Muscle layer of colon (tissue), 2 donors: Measurements from ENCODE around the gene MORF4L1.

Experiments used
- H3K27ac ChIP-seq: one replicate; pipeline ENCODE4 v1.7.0; 2013; ENCODE audit warnings: low read depth, mild to moderate bottlenecking, low read length, moderate library complexity
- H3K27me3 ChIP-seq, 2 donors: one replicate each; pipeline ENCODE4 v1.7.0; 2013; ENCODE audit warnings: low read length in 2 of 2, mild to moderate bottlenecking in 2 of 2; ENCODE audit not compliant: insufficient read depth in 2 of 2, control insufficient read depth in 1 of 2
- H3K36me3 ChIP-seq: one replicate; pipeline ENCODE4 v1.7.0; 2013; ENCODE audit warnings: mild to moderate bottlenecking, low read length; ENCODE audit not compliant: insufficient read depth
- H3K4me1 ChIP-seq: one replicate; pipeline ENCODE4 v1.7.0; 2013; ENCODE audit warnings: mild to moderate bottlenecking, low read length; ENCODE audit not compliant: insufficient read depth
- H3K4me3 ChIP-seq, 2 donors: one replicate each; pipeline ENCODE4 v1.7.0; 2013; ENCODE audit warnings: low read length in 2 of 2, low read depth in 1 of 2, mild to moderate bottlenecking in 1 of 2, moderate library complexity in 1 of 2
- H3K9ac ChIP-seq: one replicate; pipeline ENCODE4 v1.7.0; 2013; ENCODE audit warnings: low read length
- H3K9me3 ChIP-seq: one replicate; pipeline ENCODE4 v1.7.0; 2013; ENCODE audit warnings: mild to moderate bottlenecking, low read length
- donor health status: abdominal sarcoma.
- donor health status: Adenocarcinoma of cecum.

The MORF4L1 gene

GRCh38 chr15:78929536-78930264 is 57.0 kb downstream of the MORF4L1 start:
- no peaks in the 10 kb centered on the region for H3K27me3 ChIP-seq
- no peak overlapping the region for H3K27ac ChIP-seq
- no peak overlapping the region for H3K4me3 ChIP-seq
- H3K9ac ChIP-seq: no peak overlapping the region
- no peaks in the 10 kb centered on the region for H3K9me3 ChIP-seq
- peaks cover 18% of the 10 kb centered on the region for H3K36me3 ChIP-seq
- H3K4me1 ChIP-seq: peaks cover 24% of the 10 kb centered on the region

- Histone ChIP-seq H3K4me3 (no peak overlapping the region), H3K9me3 (no peaks in the 10 kb centered on the region), H3K4me1 (peaks cover 24% of the 10 kb centered on the region), H3K36me3 (peaks cover 11% of the 10 kb centered on the region), H3K9ac (no peak overlapping the region), H3K27me3 (no peaks in the 10 kb centered on the region), H3K27ac (no peak overlapping the region)
Measured at GRCh38 chr15:78930577-78931388, 58.1 kb downstream of the MORF4L1 start.

- no peaks in the 10 kb centered on the region for H3K9me3 ChIP-seq
- H3K4me3 ChIP-seq: no peak overlapping the region
- H3K4me1 ChIP-seq: peaks cover 24% of the 10 kb centered on the region
- H3K27ac ChIP-seq: no peak overlapping the region
- H3K9ac ChIP-seq: no peak overlapping the region
- peaks cover 11% of the 10 kb centered on the region for H3K36me3 ChIP-seq
- H3K27me3 ChIP-seq: no peaks in the 10 kb centered on the region
Measured at GRCh38 chr15:78931439-78932257, 59.0 kb downstream of the MORF4L1 start.

GRCh38 chr15:78932258-78932808 is 59.6 kb downstream of the MORF4L1 start:
- Histone ChIP-seq H3K9ac (no peak overlapping the region), H3K9me3 (no peaks in the 10 kb centered on the region), H3K36me3 (peaks cover 6% of the 10 kb centered on the region), H3K4me3 (no peak overlapping the region), H3K27me3 (no peaks in the 10 kb centered on the region), H3K4me1 (peaks cover 24% of the 10 kb centered on the region), H3K27ac (no peak overlapping the region)

GRCh38 chr15:78933187-78933822 is 60.6 kb downstream of the MORF4L1 start:
- Histone ChIP-seq H3K4me3 (no peak overlapping the region), H3K9me3 (no peaks in the 10 kb centered on the region), H3K27ac (no peak overlapping the region)

GRCh38 chr15:78933823-78934654 is 61.3 kb downstream of the MORF4L1 start:
- H3K4me1 ChIP-seq: peaks cover 24% of the 10 kb centered on the region
- H3K27me3 ChIP-seq: no peaks in the 10 kb centered on the region
- no peaks in the 10 kb centered on the region for H3K9me3 ChIP-seq
- no peaks in the 10 kb centered on the region for H3K36me3 ChIP-seq
- H3K4me3 ChIP-seq: no peak overlapping the region
- peak overlapping the region; percentile 3 for H3K27ac ChIP-seq
- no peak overlapping the region for H3K9ac ChIP-seq

More at GRCh38 chr15:78933187-78933822, 60.6 kb downstream of the MORF4L1 start:
- no peak overlapping the region for H3K9ac ChIP-seq
- H3K27me3 ChIP-seq: no peaks in the 10 kb centered on the region
- peaks cover 24% of the 10 kb centered on the region for H3K4me1 ChIP-seq
- no peaks in the 10 kb centered on the region for H3K36me3 ChIP-seq

- H3K27me3 ChIP-seq: no peaks in the 10 kb centered on the region
- H3K4me3 ChIP-seq: no peak overlapping the region
- H3K27ac ChIP-seq: peak overlapping the region; percentile 3
- peaks cover 24% of the 10 kb centered on the region for H3K4me1 ChIP-seq
- no peak overlapping the region for H3K9ac ChIP-seq
- H3K9me3 ChIP-seq: no peaks in the 10 kb centered on the region
- H3K36me3 ChIP-seq: no peaks in the 10 kb centered on the region
Measured at GRCh38 chr15:78934655-78935023, 61.9 kb downstream of the MORF4L1 start.

GRCh38 chr15:78937132-78937739 is 64.5 kb downstream of the MORF4L1 start:
- H3K4me1 ChIP-seq: peaks cover 13% of the 10 kb centered on the region
- H3K27me3 ChIP-seq: no peaks in the 10 kb centered on the region
- H3K27ac ChIP-seq: no peak overlapping the region
- no peaks in the 10 kb centered on the region for H3K36me3 ChIP-seq
- H3K9me3 ChIP-seq: no peaks in the 10 kb centered on the region
- no peak overlapping the region for H3K9ac ChIP-seq
- H3K4me3 ChIP-seq: no peak overlapping the region

GRCh38 chr15:78938658-78939488 is 66.2 kb downstream of the MORF4L1 start:
- H3K27me3 ChIP-seq: no peaks in the 10 kb centered on the region
- no peaks in the 10 kb centered on the region for H3K9me3 ChIP-seq

More at GRCh38 chr15:78938658-78939488, 66.2 kb downstream of the MORF4L1 start:
- Histone ChIP-seq H3K4me1 (peaks cover 11% of the 10 kb centered on the region), H3K36me3 (no peaks in the 10 kb centered on the region), H3K9ac (no peak overlapping the region), H3K27ac (no peak overlapping the region), H3K4me3 (no peak overlapping the region)
